AG04449 (cell line): ENCODE measurements around the gene PLA2G5.

Experiments
- CTCF ChIA-PET: fragments of 350-600 bp; formaldehyde crosslinking; extraction: SDS; loops from one replicate; lab custom pipeline; 2021; ENCODE audit warnings: antibody characterized with exemption; lab: Yijun Ruan, JAX
- POLR2A ChIA-PET: fragments of 400-600, 350-600 bp; formaldehyde crosslinking; extraction: SDS; loops from one replicate; lab custom pipeline; 2020; ENCODE audit warnings: antibody characterized with exemption, inconsistent platforms; lab: Yijun Ruan, JAX
- DNase-seq: peaks from one replicate; pipeline ENCODE4 v3.0.0-alpha.2; 2010; ENCODE audit warnings: low read depth, low spot score
- H3K4me3 ChIP-seq: 2 replicates; pipeline ENCODE4 v1.5.1; 2011; ENCODE audit warnings: low read depth, mild to moderate bottlenecking, control low read depth, low read length
- CTCF ChIP-seq: IDR thresholded peaks from one replicate; pipeline ENCODE4 v1.5.1; 2011; ENCODE audit warnings: mild to moderate bottlenecking, moderate library complexity, low read length, control low read depth, inconsistent platforms; ENCODE audit not compliant: insufficient read depth; ENCODE audit errors: missing control alignments

PLA2G5 gene

GRCh38 chr1:20031836-20032235, 38.2 kb upstream of the PLA2G5 start:
- DNase-seq: no peak
- CTCF ChIA-PET: no interaction called here
- TF ChIP-seq CTCF: no peak
- POLR2A ChIA-PET: no interaction called here
- H3K4me3 ChIP-seq: no peak overlapping the region

GRCh38 chr1:20032425-20032824, 37.6 kb upstream of the PLA2G5 start:
- no peak overlapping the region for H3K4me3 ChIP-seq
- no peak for DNase-seq
- CTCF ChIA-PET: no interaction called here
- POLR2A ChIA-PET: no interaction called here
- TF ChIP-seq CTCF: no peak

- CTCF ChIA-PET: no interaction called here
- TF ChIP-seq CTCF: no peak
Measured at GRCh38 chr1:20033420-20033819, 36.6 kb upstream of the PLA2G5 start.

GRCh38 chr1:20035114-20035513, 34.9 kb upstream of the PLA2G5 start:
- H3K4me3 ChIP-seq: no peak overlapping the region
- DNase-seq: no peak
- ChIA-PET POLR2A (no interaction called here), CTCF (no interaction called here)
- TF ChIP-seq CTCF: no peak

More at GRCh38 chr1:20033420-20033819, 36.6 kb upstream of the PLA2G5 start:
- POLR2A ChIA-PET: no interaction called here
- no peak overlapping the region for H3K4me3 ChIP-seq
- DNase-seq: no peak

GRCh38 chr1:20037877-20038276, 32.1 kb upstream of the PLA2G5 start:
- H3K4me3 ChIP-seq: no peak overlapping the region
- POLR2A ChIA-PET: no interaction called here
- no peak for TF ChIP-seq CTCF
- CTCF ChIA-PET: no interaction called here
- DNase-seq: no peak

- DNase-seq: no peak
- POLR2A ChIA-PET: no interaction called here
- no peak for TF ChIP-seq CTCF
- CTCF ChIA-PET: no interaction called here
- H3K4me3 ChIP-seq: no peak overlapping the region
Measured at GRCh38 chr1:20047096-20047495, 22.9 kb upstream of the PLA2G5 start.
